ENCODE data around the gene DYSF. TPM values are rescaled to one million over a fixed set of nuclear protein-coding genes. Genes with fewer than 3 reads are reported as not detected.

The DYSF gene
- total RNA-seq, 1 experiment from 2014 or later: 0.89 TPM

GRCh38 chr2:71536226-71536671 is 82.9 kb downstream of the DYSF start (continued):
- TF ChIP-seq TCF7L2 (IDR thresholded peaks at IDR 0.05; ENCODE audit: borderline replicate concordance, extremely low read depth, insufficient read depth, insufficient read length) (no peak), CBX3 (IDR thresholded peaks at IDR 0.05; ENCODE audit: low read depth) (no peak), SP1 (IDR thresholded peaks at IDR 0.05; ENCODE audit: low read depth) (no peak), ZBTB33 (IDR thresholded peaks at IDR 0.05; ENCODE audit: extremely low read depth, insufficient replicate concordance, low read length) (no peak), FOSL1 (IDR thresholded peaks at IDR 0.05; ENCODE audit: low read depth) (no peak), POLR2AphosphoS5 (IDR thresholded peaks at IDR 0.05; ENCODE audit: low read depth, low read length) (no peak), EGR1 (IDR thresholded peaks at IDR 0.05; ENCODE audit: low read depth) (no peak)

GRCh38 chr2:71538241-71538640 is 84.9 kb downstream of the DYSF start:
- Histone ChIP-seq H3K9me2 (ENCODE audit: insufficient read depth) (no peaks in the 10 kb centered on the region), H3K4me1 (ENCODE audit: control insufficient read depth in 1 of 2, insufficient read depth in 2 of 2, low read length in 2 of 2) (no peaks in the 10 kb centered on the region), H3K9me3 (ENCODE audit: control insufficient read depth in 1 of 2, insufficient read depth in 1 of 2, low read depth in 1 of 2, low read length in 2 of 2) (no peaks in the 10 kb centered on the region), H3K36me3 (ENCODE audit: control insufficient read depth in 1 of 2, insufficient read depth in 2 of 2, low read length in 2 of 2) (no peaks in the 10 kb centered on the region), H3K27ac (ENCODE audit: low read depth, low read length) (no peak overlapping the region), H3K9ac (ENCODE audit: low read length) (no peak overlapping the region), H3K4me2 (ENCODE audit: low read length) (no peak overlapping the region), H3K4me3 (replicated peaks in 1 of 2; ENCODE audit: low read depth in 1 of 2, low read length in 2 of 2) (no peak overlapping the region), H2AFZ (ENCODE audit: low read depth, low read length, poor library complexity, severe bottlenecking) (no peak overlapping the region), H4K20me1 (ENCODE audit: insufficient read depth) (no peaks in the 10 kb centered on the region), H3K79me2 (ENCODE audit: insufficient read depth, low read length) (no peaks in the 10 kb centered on the region), H3K27me3 (ENCODE audit: insufficient read depth, low read length) (no peaks in the 10 kb centered on the region)
- ChIA-PET POLR2A (no interaction called here), CTCF (no interaction called here), RAD21 (ENCODE audit: low non-redundant PET in 1 of 2, low total read pairs in 2 of 2, uncharacterized antibody in 2 of 2, unreplicated experiment in 2 of 2) (no interaction called here)
- intact Hi-C loops (cut with micrococcal nuclease): no loop called here
- ATAC-seq (no peak), DNase-seq (ENCODE audit: low read depth, low spot score) (no peak)
- BruUV-seq (replicated peaks): no TSS peak
- TF ChIP-seq TCF7L2 (IDR thresholded peaks at IDR 0.05; ENCODE audit: borderline replicate concordance, extremely low read depth, insufficient read depth, insufficient read length): no peak
- no peak for TF ChIP-seq CTCF (IDR thresholded peaks at IDR 0.05 in 2 of 3, conservative IDR thresholded peaks at IDR 0.05 in 1 of 3; ENCODE audit: borderline replicate concordance in 1 of 3, insufficient read depth in 1 of 3, low read depth in 2 of 3, low read length in 2 of 3)
- no peak for TF ChIP-seq YY1 (IDR thresholded peaks at IDR 0.05; ENCODE audit: extremely low read depth, insufficient replicate concordance, low read depth, low read length)
- no peak for TF ChIP-seq JUND (IDR thresholded peaks at IDR 0.05)
- no peak for TF ChIP-seq ZNF274 (IDR thresholded peaks at IDR 0.05; ENCODE audit: low read depth, low read length)
- no peak for TF ChIP-seq CEBPB (IDR thresholded peaks at IDR 0.05; ENCODE audit: low read depth)
- TF ChIP-seq SIN3A (IDR thresholded peaks at IDR 0.05; ENCODE audit: low read depth): no peak
- no peak for TF ChIP-seq EZH2 (IDR thresholded peaks at IDR 0.05)
- TF ChIP-seq EZH2phosphoT487 (IDR thresholded peaks at IDR 0.05; ENCODE audit: borderline replicate concordance): no peak
- TF ChIP-seq POLR2AphosphoS5 (IDR thresholded peaks at IDR 0.05; ENCODE audit: low read depth, low read length): no peak
- TF ChIP-seq RAD21 (IDR thresholded peaks at IDR 0.05; ENCODE audit: low read depth): no peak
- no peak for TF ChIP-seq ZBTB33 (IDR thresholded peaks at IDR 0.05; ENCODE audit: extremely low read depth, insufficient replicate concordance, low read length)
- TF ChIP-seq MAX (IDR thresholded peaks at IDR 0.05): no peak
